Liver (tissue), 10 donors: Measurements from ENCODE around the gene SRSF2. TPM values are rescaled to one million over a fixed set of nuclear protein-coding genes. Genes with fewer than 3 reads are reported as not detected.

Experiments used
- DNase-seq: peaks from one replicate; pipeline ENCODE4 v3.0.0-alpha.2; 2017; ENCODE audit warnings: low spot score
- H3K27ac ChIP-seq, 2 donors: one replicate each; pipeline ENCODE4 v1.7.0; 2013; ENCODE audit warnings: inconsistent platforms in 2 of 2, low read length in 2 of 2, control low read depth in 1 of 2, low read depth in 1 of 2, mild to moderate bottlenecking in 1 of 2
- H3K27me3 ChIP-seq, 4 donors: one replicate each; pipeline versions ENCODE4 v1.6.1 to v1.7.0; 2013; ENCODE audit warnings: low read length in 3 of 4, inconsistent platforms in 1 of 4, mild to moderate bottlenecking in 1 of 4, moderate library complexity in 1 of 4; ENCODE audit not compliant: control insufficient read depth in 4 of 4, insufficient read depth in 4 of 4
- H3K36me3 ChIP-seq, 4 donors: one replicate each; pipeline versions ENCODE4 v1.6.1 to v1.7.0; 2013; ENCODE audit warnings: low read length in 3 of 4, mild to moderate bottlenecking in 3 of 4, low read depth in 1 of 4, moderate library complexity in 1 of 4; ENCODE audit not compliant: control insufficient read depth in 4 of 4, insufficient read depth in 3 of 4
- H3K4me1 ChIP-seq, 4 donors: one replicate each; pipeline versions ENCODE4 v1.6.1 to v1.7.0; 2013; ENCODE audit warnings: low read length in 3 of 4, mild to moderate bottlenecking in 3 of 4, moderate library complexity in 1 of 4; ENCODE audit not compliant: control insufficient read depth in 4 of 4, insufficient read depth in 4 of 4
- H3K4me3 ChIP-seq, 3 donors: one replicate each; pipeline versions ENCODE4 v1.6.1 to v1.7.0; 2013; ENCODE audit warnings: low read length in 3 of 3, control low read depth in 1 of 3, low read depth in 1 of 3, mild to moderate bottlenecking in 1 of 3
- H3K9ac ChIP-seq, 2 donors: one replicate each; pipeline ENCODE4 v1.7.0; 2013; ENCODE audit warnings: low read length in 2 of 2, mild to moderate bottlenecking in 2 of 2, moderate library complexity in 2 of 2, control low read depth in 1 of 2, low read depth in 1 of 2
- H3K9me3 ChIP-seq, 4 donors: one replicate each; pipeline versions ENCODE4 v1.6.1 to v1.7.0; 2013; ENCODE audit warnings: low read length in 3 of 4; ENCODE audit not compliant: control insufficient read depth in 4 of 4
- ATF3 ChIP-seq: IDR thresholded peaks from 2 replicates; pipeline ENCODE4 v1.6.1; 2016; ENCODE audit warnings: antibody characterized with exemption
- CTCF ChIP-seq: fragments of 150-350 bp; IDR thresholded peaks from 2 replicates; pipeline ENCODE4 v1.5.1; 2017; ENCODE audit warnings: improper control_type of control experiment, low read depth, low read length; ENCODE audit not compliant: missing input control
- EGR1 ChIP-seq, 2 donors: IDR thresholded peaks; 2 replicates each; pipeline ENCODE4 v1.6.1; 2016 to 2018; ENCODE audit warnings: antibody characterized with exemption in 2 of 2, low read depth in 2 of 2
- FOXA1 ChIP-seq: IDR thresholded peaks from 2 replicates; pipeline ENCODE4 v1.6.1; 2016; ENCODE audit warnings: antibody characterized with exemption
- FOXA2 ChIP-seq: IDR thresholded peaks from 2 replicates; pipeline ENCODE4 v1.6.1; 2016; ENCODE audit warnings: antibody characterized with exemption
- GABPA ChIP-seq, 2 donors: IDR thresholded peaks in 1 of 2; conservative IDR thresholded peaks in 1 of 2; 2 replicates each; pipeline ENCODE4 v1.6.1; 2016; ENCODE audit warnings: antibody characterized with exemption in 2 of 2, mild to moderate bottlenecking in 1 of 2, moderate library complexity in 1 of 2
- HNF4G ChIP-seq: IDR thresholded peaks from 2 replicates; pipeline ENCODE4 v1.6.1; 2016; ENCODE audit warnings: antibody characterized with exemption
- JUND ChIP-seq, 2 donors: IDR thresholded peaks; 2 replicates each; pipeline ENCODE4 v1.6.1; 2016; ENCODE audit warnings: antibody characterized with exemption in 2 of 2
- MAX ChIP-seq: IDR thresholded peaks from 2 replicates; pipeline ENCODE4 v1.6.1; 2016; ENCODE audit warnings: antibody characterized with exemption
- NR2F2 ChIP-seq: IDR thresholded peaks from 2 replicates; pipeline ENCODE4 v1.6.1; 2016; ENCODE audit warnings: antibody characterized with exemption
- RAD21 ChIP-seq, 2 donors: IDR thresholded peaks; 2 replicates each; pipeline ENCODE4 v1.6.1; 2016; ENCODE audit warnings: antibody characterized with exemption in 2 of 2, mild to moderate bottlenecking in 2 of 2
- REST ChIP-seq: IDR thresholded peaks from 2 replicates; pipeline ENCODE4 v1.6.1; 2016; ENCODE audit warnings: antibody characterized with exemption, mild to moderate bottlenecking
- RXRA ChIP-seq, 2 donors: IDR thresholded peaks; 2 replicates each; pipeline ENCODE4 v1.6.1; 2017 to 2018; ENCODE audit warnings: antibody characterized with exemption in 2 of 2, mild to moderate bottlenecking in 1 of 2
- SP1 ChIP-seq: IDR thresholded peaks from 2 replicates; pipeline ENCODE4 v1.6.1; 2018; ENCODE audit warnings: antibody characterized with exemption, mild to moderate bottlenecking
- TAF1 ChIP-seq: conservative IDR thresholded peaks from 2 replicates; pipeline ENCODE4 v1.6.1; 2016; ENCODE audit warnings: antibody characterized with exemption, mild to moderate bottlenecking
- YY1 ChIP-seq: IDR thresholded peaks from 2 replicates; pipeline ENCODE4 v1.6.1; 2016; ENCODE audit warnings: antibody characterized with exemption, mild to moderate bottlenecking
- ZBTB33 ChIP-seq: IDR thresholded peaks from 2 replicates; pipeline ENCODE4 v1.6.1; 2016; ENCODE audit warnings: antibody characterized with exemption
- WGBS: extraction: QIAGEN DNeasy Blood & Tissue Kit; methylation state at CpG from one replicate; pipeline ENCODE4 v1.1.7; 2013; 5-methylcytosine and 5-hydroxymethylcytosine counted together
- polyA plus RNA-seq, 2 donors: library from polyadenylated mRNA; stranded (reverse) in 1 of 2; unstranded in 1 of 2; fragments of 200-250 nt in 1 of 2; fragments of >200 nt in 1 of 2; fragmentation: Nextera tagmentation in 1 of 2; extraction: Ambion mirVana in 1 of 2; gene quantifications; one replicate each; pipeline versions ENCODE4 v1.2.1 to v1.2.3, GENCODE V29; 2013 to 2015
- small RNA-seq: library from RNA; depleted of rRNA; stranded (forward); fragments of <200 nt; gene quantifications from one replicate; pipeline ENCODE3, GENCODE V24; 2014
- total RNA-seq, 2 donors: library from RNA; depleted of rRNA; stranded (reverse); fragments of >200 nt; gene quantifications; one replicate each; pipeline ENCODE4 v1.2.3, GENCODE V29; 2014
- donor health status: healthy.
- donor health status: healthy.
- donor health status: healthy.
- donor health status: healthy.
- donor health status: healthy.

SRSF2 gene
- total and polyA plus RNA-seq, 4 donors = 66.5 to 184 (median 150) TPM

- no peak for DNase-seq
- no peaks in the 10 kb centered on the region for H3K9me3 ChIP-seq
- no peaks in the 10 kb centered on the region for H3K36me3 ChIP-seq
- H3K27ac ChIP-seq = no peak overlapping the region
- no peak for TF ChIP-seq EGR1 (IDR thresholded peaks at IDR 0.05; ENCODE audit: low read depth in 2 of 2)
- no peak for TF ChIP-seq JUND (IDR thresholded peaks at IDR 0.05)
- TF ChIP-seq HNF4G = no peak
- TF ChIP-seq SP1 = no peak
- no peak for TF ChIP-seq TAF1
- 87% methylated on average over 12 of the region's 12 CpGs for WGBS
- no peaks in the 10 kb centered on the region for H3K4me1 ChIP-seq
- no peaks in the 10 kb centered on the region for H3K27me3 ChIP-seq
- H3K9ac ChIP-seq = no peak overlapping the region
- H3K4me3 ChIP-seq = no peak overlapping the region
Measured at GRCh38 chr17:76685366-76685765, 51.8 kb downstream of the SRSF2 start.

GRCh38 chr17:76684756-76685155 lies 52.4 kb downstream of the SRSF2 start:
- Histone ChIP-seq H3K36me3 (no peaks in the 10 kb centered on the region), H3K4me1 (no peaks in the 10 kb centered on the region), H3K9ac (no peak overlapping the region), H3K27me3 (no peaks in the 10 kb centered on the region), H3K9me3 (no peaks in the 10 kb centered on the region), H3K27ac (no peak overlapping the region), H3K4me3 (no peak overlapping the region)
- no peak for DNase-seq
- WGBS = 95% methylated on average over 7 of the region's 7 CpGs
- TF ChIP-seq ZBTB33 = no peak
- TF ChIP-seq RAD21 (IDR thresholded peaks at IDR 0.05) = no peak
- TF ChIP-seq SP1 = no peak
- TF ChIP-seq EGR1 (IDR thresholded peaks at IDR 0.05; ENCODE audit: low read depth in 2 of 2) = no peak
- TF ChIP-seq ATF3 = no peak
- TF ChIP-seq RXRA (IDR thresholded peaks at IDR 0.05) = no peak
- no peak for TF ChIP-seq FOXA1
- TF ChIP-seq NR2F2 = no peak
- no peak for TF ChIP-seq MAX
- TF ChIP-seq FOXA2 = no peak
- TF ChIP-seq YY1 = no peak
- TF ChIP-seq REST = no peak
- TF ChIP-seq CTCF = no peak
- TF ChIP-seq GABPA (IDR thresholded peaks at IDR 0.05 in 1 of 2, conservative IDR thresholded peaks at IDR 0.05 in 1 of 2) = no peak
- no peak for TF ChIP-seq JUND (IDR thresholded peaks at IDR 0.05)

Small RNAs within 50 kb of the gene (small RNA-seq; reads per million reads assigned to genes)
- gene AC005837.3 (not detected), gene RF02271 (not detected), gene RNU6-97P (not detected), gene RNY4P36 (0.29 reads per million, percentile 25 among the genes with 10 or more reads in this experiment)

Other genes with a start within 250 kb of the SRSF2 start
- 1 to 10 TPM; 3.6 to 6.7 TPM for gene RHBDF2, start 235.9 kb downstream of the SRSF2 start, total RNA-seq
- gene RHBDF2, start 235.9 kb downstream of the SRSF2 start, polyA plus RNA-seq = 1 to 10 TPM; 2.9 to 5.6 TPM
- gene CYGB, start 199.6 kb downstream of the SRSF2 start, total RNA-seq = 1 to 10 TPM; 1.6 to 7.8 TPM
- 1 to 10 TPM in 1 of 2 donors, under 1 TPM in 1; 0.83 to 1.2 TPM for gene CYGB, start 199.6 kb downstream of the SRSF2 start, polyA plus RNA-seq
- 1 to 10 TPM in 1 of 2 donors, under 1 TPM in 1; 0.75 to 1.0 TPM for gene PRCD, start 197.3 kb downstream of the SRSF2 start, total RNA-seq
- under 1 TPM in 1 of 2 donors, not detected in 1; 0.63 TPM for gene PRCD, start 197.3 kb downstream of the SRSF2 start, polyA plus RNA-seq
- 1 to 10 TPM; 1.3 to 2.6 TPM for gene ST6GALNAC2, start 151.5 kb downstream of the SRSF2 start, total RNA-seq
- under 1 TPM; 0.52 to 0.90 TPM for gene ST6GALNAC2, start 151.5 kb downstream of the SRSF2 start, polyA plus RNA-seq
- gene ST6GALNAC1, start 93.6 kb downstream of the SRSF2 start, total RNA-seq = 1 to 10 TPM in 1 of 2 donors, not detected in 1; 2.1 TPM
- gene ST6GALNAC1, start 93.6 kb downstream of the SRSF2 start, polyA plus RNA-seq = under 1 TPM; 0.16 to 0.21 TPM
- 10 to 100 TPM in 1 of 2 donors, 1 to 10 TPM in 1; 9.8 to 12.9 TPM for gene MXRA7, start 26.4 kb downstream of the SRSF2 start, total RNA-seq
- gene MXRA7, start 26.4 kb downstream of the SRSF2 start, polyA plus RNA-seq = 10 to 100 TPM in 1 of 2 donors, 1 to 10 TPM in 1; 4.8 to 22.1 TPM
- gene JMJD6, start 10.7 kb downstream of the SRSF2 start, total RNA-seq = 10 to 100 TPM; 10.6 to 16.1 TPM
- 10 to 100 TPM in 1 of 2 donors, 1 to 10 TPM in 1; 9.9 to 11.8 TPM for gene JMJD6, start 10.7 kb downstream of the SRSF2 start, polyA plus RNA-seq
- 10 to 100 TPM; 15.6 to 17.4 TPM for gene METTL23, start 10.5 kb downstream of the SRSF2 start, total RNA-seq
- gene METTL23, start 10.5 kb downstream of the SRSF2 start, polyA plus RNA-seq = 10 to 100 TPM; 26.8 to 37.2 TPM
- 10 to 100 TPM; 24.6 to 26.9 TPM for gene MFSD11, start 788 bp upstream of the SRSF2 start, total RNA-seq
- gene MFSD11, start 788 bp upstream of the SRSF2 start, polyA plus RNA-seq = 10 to 100 TPM in 1 of 2 donors, 1 to 10 TPM in 1; 8.6 to 10.3 TPM
- gene MGAT5B, start 131.1 kb upstream of the SRSF2 start, total RNA-seq = under 1 TPM in 1 of 2 donors, not detected in 1; 0.25 TPM
- under 1 TPM in 1 of 2 donors, not detected in 1; 0.02 TPM for gene MGAT5B, start 131.1 kb upstream of the SRSF2 start, polyA plus RNA-seq